Esophagus muscularis mucosa (tissue), 4 donors: ENCODE measurements around the gene SWAP70. TPM values are rescaled to one million over a fixed set of nuclear protein-coding genes. Genes with fewer than 3 reads are reported as not detected.

ENCODE experiments used
- DNase-seq: peaks from one replicate; pipeline ENCODE4 v3.0.0-alpha.2; 2017; ENCODE audit errors: extremely low spot score
- H3K27ac ChIP-seq, 4 donors: fragments of 200-600 bp; sonication (generic); replicated peaks in 1 of 4; 1 replicate in 3 of 4; 2 replicates in 1 of 4; pipeline ENCODE4 v1.5.1; 2016 to 2019; ENCODE audit warnings: mild to moderate bottlenecking in 1 of 4
- H3K27me3 ChIP-seq, 4 donors: fragments of 200-600 bp; sonication (generic); one replicate each; pipeline versions ENCODE4 v1.5.1 to v1.6.0; 2016 to 2019
- H3K36me3 ChIP-seq, 4 donors: fragments of 200-600 bp; sonication (generic); one replicate each; pipeline ENCODE4 v1.5.1; 2016 to 2019
- H3K4me1 ChIP-seq, 4 donors: fragments of 200-600 bp; sonication (generic); one replicate each; pipeline ENCODE4 v1.5.1; 2016 to 2019
- H3K4me3 ChIP-seq, 4 donors: fragments of 200-600 bp; sonication (generic); 1 replicate in 2 of 4; 2 replicates in 2 of 4; pipeline ENCODE4 v1.5.1; 2016 to 2019; ENCODE audit warnings: mild to moderate bottlenecking in 4 of 4, moderate library complexity in 1 of 4
- H3K9me3 ChIP-seq, 4 donors: fragments of 200-600 bp; sonication (generic); 1 replicate in 3 of 4; 2 replicates in 1 of 4; pipeline ENCODE4 v1.5.1; 2016 to 2019
- EP300 ChIP-seq: sonication (generic); formaldehyde crosslinking; IDR thresholded peaks from one replicate; pipeline ENCODE4 v1.6.1; 2017; ENCODE audit warnings: antibody characterized with exemption
- POLR2A ChIP-seq: fragments of 450-650 bp; IDR thresholded peaks from one replicate; pipeline ENCODE4 v1.6.1; 2017; ENCODE audit warnings: antibody characterized with exemption, moderate library complexity, mild to moderate bottlenecking, low read depth
- POLR2AphosphoS5 ChIP-seq, 2 donors: sonication (generic); formaldehyde crosslinking; IDR thresholded peaks; one replicate each; pipeline ENCODE4 v1.6.1; 2017; ENCODE audit warnings: antibody characterized with exemption in 2 of 2
- WGBS: methylation state at CpG from one replicate; pipeline ENCODE4 v1.1.5; 2018; 5-methylcytosine and 5-hydroxymethylcytosine counted together
- intact Hi-C: fragments of 100-400 bp; cut with DNase I; formaldehyde crosslinking; loops from one replicate; pipeline ENCODE4 v1.15.1; 2023
- total RNA-seq, 4 donors: library from RNA; depleted of rRNA; stranded (reverse); fragments of >200 nt; gene quantifications; one replicate each; pipeline versions ENCODE4 v1.1.0 to v1.2.1, GENCODE V29; 2016
- TF ChIP-seq, protein P1 (sequence below), 3 experiments: fragments of 200-600 bp in 2 of 3; fragments of 450-650 bp in 1 of 3; sonication (generic) in 2 of 3; IDR thresholded peaks; one replicate each; pipeline ENCODE4 v1.5.1; 2017 to 2019; ENCODE audit warnings: antibody characterized with exemption in 3 of 3, mild to moderate bottlenecking in 2 of 3, moderate library complexity in 1 of 3

SWAP70 gene
- total RNA-seq, 4 donors from 2014 or later = 37.8 to 54.9 (median 46.5) TPM

DNA sequence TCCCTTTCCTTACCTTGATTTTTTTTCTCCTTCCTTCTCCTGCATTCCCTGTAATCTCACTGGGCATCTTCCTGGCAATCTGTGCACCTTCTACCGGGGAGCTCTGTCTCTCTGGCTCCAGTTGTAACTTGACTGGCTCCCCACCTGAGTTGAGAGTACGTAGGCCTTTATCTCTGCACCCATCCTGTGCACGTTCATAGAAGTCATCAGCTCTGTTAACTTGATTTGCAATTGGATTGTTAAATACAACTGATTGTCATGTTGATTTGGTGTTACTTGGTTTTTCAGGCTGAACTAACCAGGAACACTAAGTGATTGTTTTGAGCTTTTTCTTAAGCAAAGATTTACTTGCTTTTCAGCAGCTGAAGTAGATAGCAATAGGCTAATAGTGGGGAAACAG is 11.8 kb downstream of the SWAP70 start:
- no peak for DNase-seq
- TF ChIP-seq POLR2A = no peak
- TF ChIP-seq EP300 = no peak
- TF ChIP-seq, protein P1, sequence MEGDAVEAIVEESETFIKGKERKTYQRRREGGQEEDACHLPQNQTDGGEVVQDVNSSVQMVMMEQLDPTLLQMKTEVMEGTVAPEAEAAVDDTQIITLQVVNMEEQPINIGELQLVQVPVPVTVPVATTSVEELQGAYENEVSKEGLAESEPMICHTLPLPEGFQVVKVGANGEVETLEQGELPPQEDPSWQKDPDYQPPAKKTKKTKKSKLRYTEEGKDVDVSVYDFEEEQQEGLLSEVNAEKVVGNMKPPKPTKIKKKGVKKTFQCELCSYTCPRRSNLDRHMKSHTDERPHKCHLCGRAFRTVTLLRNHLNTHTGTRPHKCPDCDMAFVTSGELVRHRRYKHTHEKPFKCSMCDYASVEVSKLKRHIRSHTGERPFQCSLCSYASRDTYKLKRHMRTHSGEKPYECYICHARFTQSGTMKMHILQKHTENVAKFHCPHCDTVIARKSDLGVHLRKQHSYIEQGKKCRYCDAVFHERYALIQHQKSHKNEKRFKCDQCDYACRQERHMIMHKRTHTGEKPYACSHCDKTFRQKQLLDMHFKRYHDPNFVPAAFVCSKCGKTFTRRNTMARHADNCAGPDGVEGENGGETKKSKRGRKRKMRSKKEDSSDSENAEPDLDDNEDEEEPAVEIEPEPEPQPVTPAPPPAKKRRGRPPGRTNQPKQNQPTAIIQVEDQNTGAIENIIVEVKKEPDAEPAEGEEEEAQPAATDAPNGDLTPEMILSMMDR (IDR thresholded peaks at IDR 0.05) = no peak
- no peak for TF ChIP-seq POLR2AphosphoS5 (IDR thresholded peaks at IDR 0.05)
- H3K27me3 ChIP-seq = no peaks in the 10 kb centered on the region
- no peak overlapping the region for H3K27ac ChIP-seq
- no peaks in the 10 kb centered on the region for H3K36me3 ChIP-seq
- peaks cover 11 to 53% (median 41%) of the 10 kb centered on the region in 4 donors for H3K4me1 ChIP-seq
- intact Hi-C loops = no loop called here
- H3K9me3 ChIP-seq = no peaks in the 10 kb centered on the region
- no peak overlapping the region for H3K4me3 ChIP-seq
- WGBS = 61% methylated on average over 3 of the region's 3 CpGs

- no peaks in the 10 kb centered on the region for H3K36me3 ChIP-seq
- H3K27ac ChIP-seq = no peak overlapping the region
- H3K9me3 ChIP-seq = no peaks in the 10 kb centered on the region
- H3K4me3 ChIP-seq = no peak overlapping the region
- no peak for TF ChIP-seq POLR2A
- TF ChIP-seq POLR2AphosphoS5 (IDR thresholded peaks at IDR 0.05) = no peak
- TF ChIP-seq, protein P1 (IDR thresholded peaks at IDR 0.05) = no peak
- TF ChIP-seq EP300 = no peak
- intact Hi-C loops = no loop called here
- H3K4me1 ChIP-seq = peaks cover 10 to 66% (median 55%) of the 10 kb centered on the region in 4 donors
- no peak for DNase-seq
- H3K27me3 ChIP-seq = no peaks in the 10 kb centered on the region
These were observed 14.1 kb downstream of the SWAP70 start for GRCh38 chr11:9677951-9678350.

- 81% methylated on average over 4 of the region's 4 CpGs for WGBS
- Histone ChIP-seq H3K27me3 (no peaks in the 10 kb centered on the region), H3K4me1 (peaks cover 10 to 65% (median 55%) of the 10 kb centered on the region in 4 donors), H3K9me3 (no peaks in the 10 kb centered on the region), H3K4me3 (no peak overlapping the region), H3K27ac (no peak overlapping the region), H3K36me3 (no peaks in the 10 kb centered on the region)
- no peak for DNase-seq
- intact Hi-C loops = no loop called here
- TF ChIP-seq EP300 (no peak), POLR2AphosphoS5 (IDR thresholded peaks at IDR 0.05) (no peak), POLR2A (no peak)
- TF ChIP-seq, protein P1 (IDR thresholded peaks at IDR 0.05) = no peak
These were observed 14.7 kb downstream of the SWAP70 start for GRCh38 chr11:9678576-9678975.

DNA sequence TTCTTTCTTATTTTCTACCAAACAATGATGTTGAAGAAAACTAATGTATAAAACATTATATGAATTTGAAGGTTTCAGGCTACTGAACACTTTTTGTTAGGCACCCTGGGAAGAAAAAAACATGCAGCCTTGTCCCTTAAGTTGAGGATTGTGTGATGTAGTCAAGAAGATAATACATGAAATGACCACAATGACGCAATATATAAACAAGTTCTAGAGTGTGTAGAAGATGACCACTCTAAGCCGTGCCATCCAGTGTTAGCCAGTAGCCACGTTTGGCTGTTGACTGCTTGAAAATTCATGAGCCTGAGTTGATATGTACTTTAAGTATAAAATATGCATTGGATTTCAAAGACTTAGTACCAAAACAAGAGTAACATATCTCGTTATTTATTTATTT is 16.2 kb downstream of the SWAP70 start:
- Histone ChIP-seq H3K4me3 (no peak overlapping the region), H3K36me3 (no peaks in the 10 kb centered on the region), H3K4me1 (peaks cover 7 to 68% (median 49%) of the 10 kb centered on the region in 4 donors), H3K27ac (no peak overlapping the region), H3K27me3 (no peaks in the 10 kb centered on the region), H3K9me3 (no peaks in the 10 kb centered on the region)
- intact Hi-C loops = no loop called here
- DNase-seq = no peak
- TF ChIP-seq EP300 (no peak), POLR2AphosphoS5 (IDR thresholded peaks at IDR 0.05) (no peak), POLR2A (no peak)
- TF ChIP-seq, protein P1 (IDR thresholded peaks at IDR 0.05) = no peak
- 97% methylated on average over 4 of the region's 4 CpGs for WGBS

- 87% methylated on average over 2 of the region's 2 CpGs for WGBS
- Histone ChIP-seq H3K4me3 (no peak overlapping the region), H3K36me3 (peaks cover 0 to 13% (median 4%) of the 10 kb centered on the region in 4 donors), H3K27ac (peak overlapping the region in 2 of 4 donors; percentile 13 to 20), H3K27me3 (no peaks in the 10 kb centered on the region), H3K9me3 (no peaks in the 10 kb centered on the region), H3K4me1 (peaks cover 7 to 54% (median 44%) of the 10 kb centered on the region in 4 donors)
- intact Hi-C loops = no loop called here
- DNase-seq = no peak
- TF ChIP-seq POLR2A (no peak), EP300 (no peak), POLR2AphosphoS5 (IDR thresholded peaks at IDR 0.05) (no peak)
- TF ChIP-seq, protein P1 (IDR thresholded peaks at IDR 0.05) = no peak
These were observed 17.9 kb downstream of the SWAP70 start for GRCh38 chr11:9681583-9682372.
